GM12891 (cell line): Measurements from ENCODE around the gene LDHB.

Experiments used
- POLR2A ChIP-seq: IDR thresholded peaks from 2 replicates; pipeline ENCODE4 v1.6.1; 2011; ENCODE audit warnings: low read depth, low read length, control low read depth
- POLR2AphosphoS5 ChIP-seq: IDR thresholded peaks from 2 replicates; pipeline ENCODE4 v1.6.1; 2011; ENCODE audit warnings: low read depth, low read length, control low read depth

DNA sequence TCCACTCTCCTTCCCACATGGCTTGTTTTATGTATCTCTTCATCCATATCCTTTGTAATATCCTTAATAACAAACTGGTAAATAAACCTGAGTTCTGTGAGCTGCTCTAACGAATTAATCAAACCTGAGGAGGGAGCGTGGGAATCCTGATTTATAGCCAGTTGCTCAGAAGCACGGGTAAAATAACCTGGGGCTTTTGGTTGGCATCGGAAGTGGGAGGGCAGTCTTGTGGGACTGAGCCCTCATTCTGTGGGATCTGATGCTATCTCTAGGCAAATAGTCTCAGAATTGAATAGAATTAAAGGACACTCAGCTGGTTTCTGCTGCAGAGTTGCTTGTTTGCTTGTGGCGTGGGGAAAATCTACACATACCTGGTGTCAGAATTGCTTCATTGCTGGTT, 17.5 kb upstream of the LDHB start:
- no peak for TF ChIP-seq POLR2A
- TF ChIP-seq POLR2AphosphoS5 = no peak
